ENCODE measurements around the gene TMEM114. TPM values are rescaled to one million over a fixed set of nuclear protein-coding genes. Genes with fewer than 3 reads are reported as not detected.
A peak's percentile ranks its signal among the peaks of the same experiment; 100 is the strongest.

The TMEM114 gene
- polyA plus RNA-seq, 2 of the 4 experiments (the other 2 are of a cell fraction): not detected

DNA sequence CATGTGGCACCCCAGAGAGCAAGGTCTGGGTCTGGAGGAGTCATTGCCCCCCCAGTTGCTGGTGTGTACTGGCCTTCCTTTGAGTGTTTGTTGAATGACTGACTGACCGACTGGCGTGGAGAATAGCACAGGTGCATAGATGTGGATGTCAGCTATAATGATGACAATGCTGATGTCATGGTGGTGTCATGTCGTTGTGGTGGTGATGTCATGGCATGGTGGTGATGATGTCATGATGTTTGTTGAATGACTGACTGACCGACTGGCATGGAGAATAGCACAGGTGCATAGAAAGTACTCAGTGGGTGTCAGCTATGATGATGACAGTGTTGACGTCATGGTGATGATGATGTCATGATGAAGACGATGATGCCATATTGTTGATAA, 22.1 kb downstream of the TMEM114 start:
- FAIRE-seq (no peak), DNase-seq (ENCODE audit: low read depth in 1 of 2, low spot score in 1 of 2) (no peak), ATAC-seq (no peak)

DNA sequence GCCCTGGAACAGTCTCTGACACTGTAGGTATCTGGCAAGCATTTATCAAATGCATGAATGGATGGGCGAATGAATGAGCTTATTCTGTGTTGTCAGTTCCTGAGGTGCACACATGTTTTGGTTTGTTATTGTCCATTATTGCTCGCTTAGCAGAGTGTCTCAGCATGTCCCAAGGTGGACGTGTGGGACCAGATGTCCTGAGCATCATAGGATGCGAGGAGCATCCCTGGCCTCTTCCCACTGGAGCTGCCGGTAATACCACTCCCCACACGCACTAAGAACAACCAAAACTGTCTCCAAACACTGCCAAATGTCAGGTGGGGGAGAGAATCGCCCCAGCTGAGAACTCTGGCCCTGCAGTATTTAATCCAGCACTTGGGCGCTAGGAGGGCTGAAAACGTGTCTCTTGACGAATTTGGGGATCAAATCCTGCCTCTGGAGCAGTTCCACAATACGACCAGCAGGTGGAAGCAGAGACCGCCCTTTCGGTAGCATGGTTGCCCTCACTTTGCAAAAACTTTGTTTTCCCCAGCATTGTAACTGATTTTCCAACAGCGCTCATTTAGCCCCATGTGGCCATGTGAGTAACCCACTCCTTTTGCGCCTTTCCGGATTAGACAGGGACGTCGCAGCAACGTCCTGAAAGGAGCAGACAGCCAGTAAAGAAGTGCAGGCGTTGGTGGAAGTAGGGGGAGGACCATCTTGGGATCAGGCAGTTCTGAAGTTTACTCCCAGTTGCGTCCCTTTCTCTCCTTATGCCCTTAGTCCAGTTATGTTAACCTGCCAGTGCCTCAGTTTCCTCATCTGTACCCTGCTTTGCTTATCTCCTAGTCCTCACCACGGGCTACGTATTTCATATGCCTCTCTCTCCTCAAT, 22.7 kb downstream of the TMEM114 start:
- peak overlapping the region in 1 of 2 experiments; percentile 34; a peak in 1 of 6 replicates for H3K27ac ChIP-seq
- POLR2A ChIA-PET: no interaction called here
- 10% methylated on average over 22 of the region's 23 CpGs for WGBS (ENCODE audit: missing lambda C conversion rate)
- H3K9me3 ChIP-seq: peaks cover 6% of the 10 kb centered on the region; the same call in 1 of the 3 replicates
- peaks cover 10% of the 10 kb centered on the region; the same call in 2 of the 3 replicates for H3K4me1 ChIP-seq
- DNase-seq (ENCODE audit: low read depth in 1 of 2, low spot score in 1 of 2) (peak; percentile 62 to 93), ATAC-seq (peak; percentile 80 to 94), FAIRE-seq (no peak)
- H3K4me2 ChIP-seq: peak overlapping the region; percentile 41
- no peak overlapping the region for H3K4me3 ChIP-seq
- CTCF ChIA-PET: interaction anchor here (0.6 to 5.1 kb wide), 42 partner anchors 8 to 1689 kb away, joined by 3 to 33 read pairs (median 4); partner anchors contain the start of genes GRIN2A, LITAFD, METTL22 and PMM2
- no peak for TF ChIP-seq ZNF302 (CRISPR knock-in tag; IDR thresholded peaks at IDR 0.05)
- no peak for TF ChIP-seq TP53 (CRISPR knock-in tag; IDR thresholded peaks at IDR 0.05)
- TF ChIP-seq, protein P1, sequence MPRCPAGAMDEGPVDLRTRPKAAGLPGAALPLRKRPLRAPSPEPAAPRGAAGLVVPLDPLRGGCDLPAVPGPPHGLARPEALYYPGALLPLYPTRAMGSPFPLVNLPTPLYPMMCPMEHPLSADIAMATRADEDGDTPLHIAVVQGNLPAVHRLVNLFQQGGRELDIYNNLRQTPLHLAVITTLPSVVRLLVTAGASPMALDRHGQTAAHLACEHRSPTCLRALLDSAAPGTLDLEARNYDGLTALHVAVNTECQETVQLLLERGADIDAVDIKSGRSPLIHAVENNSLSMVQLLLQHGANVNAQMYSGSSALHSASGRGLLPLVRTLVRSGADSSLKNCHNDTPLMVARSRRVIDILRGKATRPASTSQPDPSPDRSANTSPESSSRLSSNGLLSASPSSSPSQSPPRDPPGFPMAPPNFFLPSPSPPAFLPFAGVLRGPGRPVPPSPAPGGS (IDR thresholded peaks at IDR 0.05): no peak
- no peak for TF ChIP-seq NR3C1 (IDR thresholded peaks at IDR 0.05)
- TF ChIP-seq, protein P2, sequence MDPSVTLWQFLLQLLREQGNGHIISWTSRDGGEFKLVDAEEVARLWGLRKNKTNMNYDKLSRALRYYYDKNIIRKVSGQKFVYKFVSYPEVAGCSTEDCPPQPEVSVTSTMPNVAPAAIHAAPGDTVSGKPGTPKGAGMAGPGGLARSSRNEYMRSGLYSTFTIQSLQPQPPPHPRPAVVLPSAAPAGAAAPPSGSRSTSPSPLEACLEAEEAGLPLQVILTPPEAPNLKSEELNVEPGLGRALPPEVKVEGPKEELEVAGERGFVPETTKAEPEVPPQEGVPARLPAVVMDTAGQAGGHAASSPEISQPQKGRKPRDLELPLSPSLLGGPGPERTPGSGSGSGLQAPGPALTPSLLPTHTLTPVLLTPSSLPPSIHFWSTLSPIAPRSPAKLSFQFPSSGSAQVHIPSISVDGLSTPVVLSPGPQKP (IDR thresholded peaks at IDR 0.05; ENCODE audit: low read depth, low read length): no peak
- TF ChIP-seq HEYL (CRISPR knock-in tag; IDR thresholded peaks at IDR 0.05): no peak
- peak; percentile 97 to 98 for TF ChIP-seq RAD21 (conservative IDR thresholded peaks at IDR 0.05 in 1 of 2, IDR thresholded peaks at IDR 0.05 in 1 of 2)
- no peak for TF ChIP-seq FOXS1 (CRISPR knock-in tag; IDR thresholded peaks at IDR 0.05)
- no peak for TF ChIP-seq HOXB13 (CRISPR knock-in tag; IDR thresholded peaks at IDR 0.05; ENCODE audit: low read depth)
- no peak for TF ChIP-seq ZFP36 (IDR thresholded peaks at IDR 0.05; ENCODE audit: borderline replicate concordance, partially characterized antibody)
- peak; percentile 4 for TF ChIP-seq MAFK (IDR thresholded peaks at IDR 0.05; ENCODE audit: partially characterized antibody)
- TF ChIP-seq MAZ (IDR thresholded peaks at IDR 0.05; ENCODE audit: borderline replicate concordance, low read depth, low read length): no peak
- TF ChIP-seq HDAC2 (IDR thresholded peaks at IDR 0.05): no peak
- no peak for TF ChIP-seq EHMT2 (IDR thresholded peaks at IDR 0.05; ENCODE audit: low read depth)
- TF ChIP-seq HOXB5 (CRISPR knock-in tag; IDR thresholded peaks at IDR 0.05): no peak
- no peak for TF ChIP-seq RNF2 (IDR thresholded peaks at IDR 0.05; ENCODE audit: borderline replicate concordance, low read depth)
- TF ChIP-seq KDM1A (IDR thresholded peaks at IDR 0.05; ENCODE audit: low read depth): no peak
- TF ChIP-seq, protein P3, sequence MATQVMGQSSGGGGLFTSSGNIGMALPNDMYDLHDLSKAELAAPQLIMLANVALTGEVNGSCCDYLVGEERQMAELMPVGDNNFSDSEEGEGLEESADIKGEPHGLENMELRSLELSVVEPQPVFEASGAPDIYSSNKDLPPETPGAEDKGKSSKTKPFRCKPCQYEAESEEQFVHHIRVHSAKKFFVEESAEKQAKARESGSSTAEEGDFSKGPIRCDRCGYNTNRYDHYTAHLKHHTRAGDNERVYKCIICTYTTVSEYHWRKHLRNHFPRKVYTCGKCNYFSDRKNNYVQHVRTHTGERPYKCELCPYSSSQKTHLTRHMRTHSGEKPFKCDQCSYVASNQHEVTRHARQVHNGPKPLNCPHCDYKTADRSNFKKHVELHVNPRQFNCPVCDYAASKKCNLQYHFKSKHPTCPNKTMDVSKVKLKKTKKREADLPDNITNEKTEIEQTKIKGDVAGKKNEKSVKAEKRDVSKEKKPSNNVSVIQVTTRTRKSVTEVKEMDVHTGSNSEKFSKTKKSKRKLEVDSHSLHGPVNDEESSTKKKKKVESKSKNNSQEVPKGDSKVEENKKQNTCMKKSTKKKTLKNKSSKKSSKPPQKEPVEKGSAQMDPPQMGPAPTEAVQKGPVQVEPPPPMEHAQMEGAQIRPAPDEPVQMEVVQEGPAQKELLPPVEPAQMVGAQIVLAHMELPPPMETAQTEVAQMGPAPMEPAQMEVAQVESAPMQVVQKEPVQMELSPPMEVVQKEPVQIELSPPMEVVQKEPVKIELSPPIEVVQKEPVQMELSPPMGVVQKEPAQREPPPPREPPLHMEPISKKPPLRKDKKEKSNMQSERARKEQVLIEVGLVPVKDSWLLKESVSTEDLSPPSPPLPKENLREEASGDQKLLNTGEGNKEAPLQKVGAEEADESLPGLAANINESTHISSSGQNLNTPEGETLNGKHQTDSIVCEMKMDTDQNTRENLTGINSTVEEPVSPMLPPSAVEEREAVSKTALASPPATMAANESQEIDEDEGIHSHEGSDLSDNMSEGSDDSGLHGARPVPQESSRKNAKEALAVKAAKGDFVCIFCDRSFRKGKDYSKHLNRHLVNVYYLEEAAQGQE (IDR thresholded peaks at IDR 0.05): no peak
- TF ChIP-seq, protein P4, sequence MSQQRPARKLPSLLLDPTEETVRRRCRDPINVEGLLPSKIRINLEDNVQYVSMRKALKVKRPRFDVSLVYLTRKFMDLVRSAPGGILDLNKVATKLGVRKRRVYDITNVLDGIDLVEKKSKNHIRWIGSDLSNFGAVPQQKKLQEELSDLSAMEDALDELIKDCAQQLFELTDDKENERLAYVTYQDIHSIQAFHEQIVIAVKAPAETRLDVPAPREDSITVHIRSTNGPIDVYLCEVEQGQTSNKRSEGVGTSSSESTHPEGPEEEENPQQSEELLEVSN (IDR thresholded peaks at IDR 0.05; ENCODE audit: borderline replicate concordance, low read depth): no peak
- no peak for TF ChIP-seq POLR2A (IDR thresholded peaks at IDR 0.05; ENCODE audit: low read length)
- peak; percentile 77 for TF ChIP-seq SMC3 (IDR thresholded peaks at IDR 0.05)
- no peak for TF ChIP-seq FOSL2 (IDR thresholded peaks at IDR 0.05)
- 0 out of 2 replicates have a peak, but pooled peaks have one; percentile 10 for TF ChIP-seq FOSL2 (CRISPR knock-in tag; IDR thresholded peaks at IDR 0.05)
- TF ChIP-seq RARB (CRISPR knock-in tag; IDR thresholded peaks at IDR 0.05): no peak

More for the DNA sequence above, 22.1 kb downstream of the TMEM114 start:
- TF ChIP-seq CBX8 (IDR thresholded peaks at IDR 0.05) (no peak), NR3C1 (IDR thresholded peaks at IDR 0.05) (no peak), FOSL2 (IDR thresholded peaks at IDR 0.05) (no peak), FOSL2 (CRISPR knock-in tag; IDR thresholded peaks at IDR 0.05) (peak; percentile 57)
- TF ChIP-seq, protein P5, sequence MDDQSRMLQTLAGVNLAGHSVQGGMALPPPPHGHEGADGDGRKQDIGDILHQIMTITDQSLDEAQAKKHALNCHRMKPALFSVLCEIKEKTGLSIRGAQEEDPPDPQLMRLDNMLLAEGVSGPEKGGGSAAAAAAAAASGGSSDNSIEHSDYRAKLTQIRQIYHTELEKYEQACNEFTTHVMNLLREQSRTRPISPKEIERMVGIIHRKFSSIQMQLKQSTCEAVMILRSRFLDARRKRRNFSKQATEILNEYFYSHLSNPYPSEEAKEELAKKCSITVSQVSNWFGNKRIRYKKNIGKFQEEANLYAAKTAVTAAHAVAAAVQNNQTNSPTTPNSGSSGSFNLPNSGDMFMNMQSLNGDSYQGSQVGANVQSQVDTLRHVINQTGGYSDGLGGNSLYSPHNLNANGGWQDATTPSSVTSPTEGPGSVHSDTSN (IDR thresholded peaks at IDR 0.05): no peak
- ChIA-PET POLR2A (no interaction called here), CTCF (interaction anchor here (0.7 to 5.1 kb wide), 14 partner anchors 13 to 571 kb away, joined by 3 to 33 read pairs (median 8); partner anchors contain the start of genes LITAFD, PMM2, TMEM114 and TMEM186)
- Histone ChIP-seq H3K27ac (peak overlapping the region in 1 of 2 experiments; percentile 34; a peak in 1 of 6 replicates), H3K9me3 (peaks cover 4% of the 10 kb centered on the region; the same call in 1 of the 3 replicates), H3K4me1 (peaks cover 10% of the 10 kb centered on the region; the same call in 2 of the 3 replicates), H3K4me2 (peak overlapping the region; percentile 41; the same call in 2 of the 3 replicates), H3K4me3 (no peak overlapping the region)
- WGBS (ENCODE audit: missing lambda C conversion rate): 50% methylated on average over 6 of the region's 6 CpGs

All from A549 (cell line).